K562 (cell line): ENCODE data around the gene P2RX1. TPM values are rescaled to one million over a fixed set of nuclear protein-coding genes. Genes with fewer than 3 reads are reported as not detected.

Experiments
- C11orf30 ChIP-seq: fragments of 450-650 bp; IDR thresholded peaks from 2 replicates; pipeline ENCODE4 v1.6.1; 2016; ENCODE audit warnings: low read depth, mild to moderate bottlenecking
- CBX2 ChIP-seq: fragments of 200-600 bp; sonication (generic); IDR thresholded peaks from one replicate; pipeline ENCODE4 v1.6.1; 2012; ENCODE audit warnings: mild to moderate bottlenecking, low read length, inconsistent platforms; ENCODE audit not compliant: insufficient read depth, poor library complexity, severe bottlenecking
- KLF13 ChIP-seq: fragments of 450-650 bp; IDR thresholded peaks from 2 replicates; pipeline ENCODE4 v1.6.1; 2016; ENCODE audit warnings: missing genetic modification characterization, low read depth, mild to moderate bottlenecking, missing compliant biosample characterization, moderate library complexity, borderline replicate concordance
- LCOR ChIP-seq: sonication (generic); formaldehyde crosslinking; IDR thresholded peaks from 2 replicates; pipeline ENCODE4 v1.8.0; 2022; ENCODE audit warnings: mild to moderate bottlenecking, missing genetic modification reagents
- MTA3 ChIP-seq: fragments of 450-650 bp; formaldehyde crosslinking; IDR thresholded peaks from 2 replicates; pipeline ENCODE4 v1.6.1; 2017; ENCODE audit warnings: mild to moderate bottlenecking, borderline replicate concordance
- PHTF2 ChIP-seq: fragments of 250-450 bp; sonication (Bioruptor Pico); IDR thresholded peaks from 2 replicates; pipeline ENCODE4 v1.5.0; 2021; ENCODE audit warnings: mild to moderate bottlenecking
- SIRT6 ChIP-seq: IDR thresholded peaks from one replicate; pipeline ENCODE4 v1.6.1; 2012; ENCODE audit warnings: low read depth, mild to moderate bottlenecking, control low read depth, inconsistent platforms, low read length, moderate library complexity
- SMAD1 ChIP-seq: fragments of 150-350 bp; IDR thresholded peaks from 2 replicates; pipeline ENCODE4 v1.6.1; 2014; ENCODE audit warnings: low read length, low read depth; ENCODE audit not compliant: partially characterized antibody
- SRSF9 ChIP-seq: fragments of 200-400 bp; formaldehyde crosslinking; IDR thresholded peaks from 2 replicates; pipeline ENCODE4 v1.6.1; 2017; ENCODE audit warnings: low read depth, low read length, borderline replicate concordance
- TAF7 ChIP-seq: fragments of 450-650 bp; IDR thresholded peaks from 2 replicates; pipeline ENCODE4 v1.6.1; 2016; ENCODE audit warnings: missing genetic modification characterization, missing compliant biosample characterization
- TSC22D4 ChIP-seq: fragments of 450-650 bp; IDR thresholded peaks from 2 replicates; pipeline ENCODE4 v1.6.1; 2016; ENCODE audit warnings: missing genetic modification characterization, missing biosample characterization, control low read depth
- ZBTB7A ChIP-seq: IDR thresholded peaks from 2 replicates; pipeline ENCODE4 v1.6.1; 2011; ENCODE audit warnings: low read depth, mild to moderate bottlenecking, low read length, moderate library complexity, borderline replicate concordance; ENCODE audit not compliant: control insufficient read depth
- ZBTB8A ChIP-seq: fragments of 450-650 bp; IDR thresholded peaks from 2 replicates; pipeline ENCODE4 v1.6.1; 2018; ENCODE audit warnings: mild to moderate bottlenecking, moderate library complexity; ENCODE audit not compliant: partially characterized antibody
- ZFX ChIP-seq: sonication (generic); formaldehyde crosslinking; IDR thresholded peaks from 2 replicates; pipeline ENCODE4 v1.8.0; 2022; ENCODE audit warnings: mild to moderate bottlenecking, missing genetic modification reagents, moderate library complexity
- ZNF785 ChIP-seq: fragments of 250-450 bp; sonication (Bioruptor Pico); IDR thresholded peaks from 2 replicates; pipeline ENCODE4 v1.4.0; 2020; ENCODE audit warnings: mild to moderate bottlenecking
- polyA plus RNA-seq, 8 experiments: library from polyadenylated mRNA; depleted of rRNA in 4 of 8; stranded (reverse) in 5 of 8; unstranded in 3 of 8; fragments of >200 nt; fragmentation: Nextera tagmentation in 2 of 8; fragmentation: Illumina TruSeq in 1 of 8; extraction: Ambion mirVana in 2 of 8; extraction: Trizol in 1 of 8; gene quantifications; 2 replicates each; pipeline versions ENCODE4 v1.2.1 to v1.2.3, GENCODE V29; 2011 to 2014; ENCODE audit warnings: inconsistent platforms in 1 of 8, missing spikeins in 1 of 8
- total RNA-seq, 7 experiments: library from RNA; depleted of rRNA in 6 of 7; stranded (reverse); fragments of >200 nt in 6 of 7; fragmentation: Illumina TruSeq in 2 of 7; extraction: Trizol in 2 of 7; gene quantifications; 2 replicates each; pipeline versions ENCODE4 v1.2.1 to v1.2.3, GENCODE V29; 2011 to 2021; ENCODE audit warnings: low replicate concordance in 1 of 7
- TF ChIP-seq, protein P1 (sequence below): fragments of 450-650 bp; IDR thresholded peaks from 2 replicates; pipeline ENCODE4 v1.7.1; 2018; ENCODE audit warnings: mild to moderate bottlenecking, low read depth; ENCODE audit not compliant: partially characterized antibody
- TF ChIP-seq, protein P2 (sequence below): fragments of 150-350 bp; IDR thresholded peaks from 2 replicates; pipeline ENCODE4 v1.6.1; 2014; ENCODE audit warnings: low read depth, mild to moderate bottlenecking, low read length, borderline replicate concordance
- TF ChIP-seq, protein P3 (sequence below): fragments of 200-400 bp; formaldehyde crosslinking; IDR thresholded peaks from 2 replicates; pipeline ENCODE4 v1.6.1; 2017; ENCODE audit warnings: mild to moderate bottlenecking, low read depth, low read length, moderate library complexity
- TF ChIP-seq, protein P4 (sequence below): IDR thresholded peaks from 2 replicates; pipeline ENCODE4 v1.6.1; 2011; ENCODE audit not compliant: insufficient read length; ENCODE audit errors: extremely low read depth

Gene P2RX1
- total and polyA plus RNA-seq, 9 of the 15 experiments (the other 6 are each of a cell fraction or from before 2014, with no cell fraction given): 0.27 to 20.3 (median 10.3) TPM

DNA sequence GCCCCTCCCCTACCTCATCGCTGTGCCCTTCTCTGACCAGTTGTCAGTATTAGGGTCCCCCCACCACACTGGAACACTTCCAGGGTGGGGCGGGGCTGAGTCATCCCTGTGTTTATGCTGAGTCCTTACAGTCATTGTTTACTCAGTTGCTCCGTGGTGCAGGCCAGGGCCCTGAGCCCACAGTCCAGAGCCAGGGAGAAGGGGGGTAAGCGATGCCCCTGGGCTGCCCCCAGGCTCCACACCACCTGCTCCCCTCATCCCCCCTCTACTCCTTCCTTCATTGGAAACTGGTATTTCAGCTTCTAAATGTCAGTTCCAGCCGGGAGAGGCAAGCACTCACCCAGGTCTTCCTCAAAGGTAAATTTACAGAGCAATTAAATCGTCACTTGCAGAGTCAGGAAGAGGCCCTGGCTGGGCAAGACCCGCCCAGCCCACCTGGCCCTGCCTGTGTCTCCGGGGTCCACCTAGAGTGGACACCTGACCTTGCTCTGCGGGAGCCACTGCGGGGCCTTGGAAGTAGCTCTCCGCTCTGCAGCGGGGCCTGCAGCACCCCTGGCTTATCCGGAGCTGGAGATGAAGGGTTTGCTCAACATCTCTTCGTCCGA, 43.1 kb upstream of the P2RX1 start (continued):
- TF ChIP-seq, protein P1, sequence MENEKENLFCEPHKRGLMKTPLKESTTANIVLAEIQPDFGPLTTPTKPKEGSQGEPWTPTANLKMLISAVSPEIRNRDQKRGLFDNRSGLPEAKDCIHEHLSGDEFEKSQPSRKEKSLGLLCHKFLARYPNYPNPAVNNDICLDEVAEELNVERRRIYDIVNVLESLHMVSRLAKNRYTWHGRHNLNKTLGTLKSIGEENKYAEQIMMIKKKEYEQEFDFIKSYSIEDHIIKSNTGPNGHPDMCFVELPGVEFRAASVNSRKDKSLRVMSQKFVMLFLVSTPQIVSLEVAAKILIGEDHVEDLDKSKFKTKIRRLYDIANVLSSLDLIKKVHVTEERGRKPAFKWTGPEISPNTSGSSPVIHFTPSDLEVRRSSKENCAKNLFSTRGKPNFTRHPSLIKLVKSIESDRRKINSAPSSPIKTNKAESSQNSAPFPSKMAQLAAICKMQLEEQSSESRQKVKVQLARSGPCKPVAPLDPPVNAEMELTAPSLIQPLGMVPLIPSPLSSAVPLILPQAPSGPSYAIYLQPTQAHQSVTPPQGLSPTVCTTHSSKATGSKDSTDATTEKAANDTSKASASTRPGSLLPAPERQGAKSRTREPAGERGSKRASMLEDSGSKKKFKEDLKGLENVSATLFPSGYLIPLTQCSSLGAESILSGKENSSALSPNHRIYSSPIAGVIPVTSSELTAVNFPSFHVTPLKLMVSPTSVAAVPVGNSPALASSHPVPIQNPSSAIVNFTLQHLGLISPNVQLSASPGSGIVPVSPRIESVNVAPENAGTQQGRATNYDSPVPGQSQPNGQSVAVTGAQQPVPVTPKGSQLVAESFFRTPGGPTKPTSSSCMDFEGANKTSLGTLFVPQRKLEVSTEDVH: no peak
- no peak for TF ChIP-seq ZBTB7A
- no peak for TF ChIP-seq KLF13 (tag)
- TF ChIP-seq PHTF2 (CRISPR knock-in tag): no peak
- TF ChIP-seq C11orf30: peak; percentile 79
- no peak for TF ChIP-seq CBX2
- TF ChIP-seq ZFX (CRISPR knock-in tag): peak; percentile 27; the same call in 1 of the 2 replicates
- no peak for TF ChIP-seq SIRT6
- TF ChIP-seq TSC22D4: no peak
- TF ChIP-seq, protein P2, sequence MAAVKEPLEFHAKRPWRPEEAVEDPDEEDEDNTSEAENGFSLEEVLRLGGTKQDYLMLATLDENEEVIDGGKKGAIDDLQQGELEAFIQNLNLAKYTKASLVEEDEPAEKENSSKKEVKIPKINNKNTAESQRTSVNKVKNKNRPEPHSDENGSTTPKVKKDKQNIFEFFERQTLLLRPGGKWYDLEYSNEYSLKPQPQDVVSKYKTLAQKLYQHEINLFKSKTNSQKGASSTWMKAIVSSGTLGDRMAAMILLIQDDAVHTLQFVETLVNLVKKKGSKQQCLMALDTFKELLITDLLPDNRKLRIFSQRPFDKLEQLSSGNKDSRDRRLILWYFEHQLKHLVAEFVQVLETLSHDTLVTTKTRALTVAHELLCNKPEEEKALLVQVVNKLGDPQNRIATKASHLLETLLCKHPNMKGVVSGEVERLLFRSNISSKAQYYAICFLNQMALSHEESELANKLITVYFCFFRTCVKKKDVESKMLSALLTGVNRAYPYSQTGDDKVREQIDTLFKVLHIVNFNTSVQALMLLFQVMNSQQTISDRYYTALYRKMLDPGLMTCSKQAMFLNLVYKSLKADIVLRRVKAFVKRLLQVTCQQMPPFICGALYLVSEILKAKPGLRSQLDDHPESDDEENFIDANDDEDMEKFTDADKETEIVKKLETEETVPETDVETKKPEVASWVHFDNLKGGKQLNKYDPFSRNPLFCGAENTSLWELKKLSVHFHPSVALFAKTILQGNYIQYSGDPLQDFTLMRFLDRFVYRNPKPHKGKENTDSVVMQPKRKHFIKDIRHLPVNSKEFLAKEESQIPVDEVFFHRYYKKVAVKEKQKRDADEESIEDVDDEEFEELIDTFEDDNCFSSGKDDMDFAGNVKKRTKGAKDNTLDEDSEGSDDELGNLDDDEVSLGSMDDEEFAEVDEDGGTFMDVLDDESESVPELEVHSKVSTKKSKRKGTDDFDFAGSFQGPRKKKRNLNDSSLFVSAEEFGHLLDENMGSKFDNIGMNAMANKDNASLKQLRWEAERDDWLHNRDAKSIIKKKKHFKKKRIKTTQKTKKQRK: no peak
- TF ChIP-seq ZNF785 (CRISPR knock-in tag): no peak
- TF ChIP-seq, protein P3, sequence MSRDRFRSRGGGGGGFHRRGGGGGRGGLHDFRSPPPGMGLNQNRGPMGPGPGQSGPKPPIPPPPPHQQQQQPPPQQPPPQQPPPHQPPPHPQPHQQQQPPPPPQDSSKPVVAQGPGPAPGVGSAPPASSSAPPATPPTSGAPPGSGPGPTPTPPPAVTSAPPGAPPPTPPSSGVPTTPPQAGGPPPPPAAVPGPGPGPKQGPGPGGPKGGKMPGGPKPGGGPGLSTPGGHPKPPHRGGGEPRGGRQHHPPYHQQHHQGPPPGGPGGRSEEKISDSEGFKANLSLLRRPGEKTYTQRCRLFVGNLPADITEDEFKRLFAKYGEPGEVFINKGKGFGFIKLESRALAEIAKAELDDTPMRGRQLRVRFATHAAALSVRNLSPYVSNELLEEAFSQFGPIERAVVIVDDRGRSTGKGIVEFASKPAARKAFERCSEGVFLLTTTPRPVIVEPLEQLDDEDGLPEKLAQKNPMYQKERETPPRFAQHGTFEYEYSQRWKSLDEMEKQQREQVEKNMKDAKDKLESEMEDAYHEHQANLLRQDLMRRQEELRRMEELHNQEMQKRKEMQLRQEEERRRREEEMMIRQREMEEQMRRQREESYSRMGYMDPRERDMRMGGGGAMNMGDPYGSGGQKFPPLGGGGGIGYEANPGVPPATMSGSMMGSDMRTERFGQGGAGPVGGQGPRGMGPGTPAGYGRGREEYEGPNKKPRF: no peak
- TF ChIP-seq LCOR (CRISPR knock-in tag): no peak
- TF ChIP-seq SRSF9: no peak
- 0 out of 2 replicates have a peak, but pooled peaks have one; percentile 25 for TF ChIP-seq MTA3
- no peak for TF ChIP-seq TAF7 (tag)
- no peak for TF ChIP-seq SMAD1
- TF ChIP-seq, protein P4, sequence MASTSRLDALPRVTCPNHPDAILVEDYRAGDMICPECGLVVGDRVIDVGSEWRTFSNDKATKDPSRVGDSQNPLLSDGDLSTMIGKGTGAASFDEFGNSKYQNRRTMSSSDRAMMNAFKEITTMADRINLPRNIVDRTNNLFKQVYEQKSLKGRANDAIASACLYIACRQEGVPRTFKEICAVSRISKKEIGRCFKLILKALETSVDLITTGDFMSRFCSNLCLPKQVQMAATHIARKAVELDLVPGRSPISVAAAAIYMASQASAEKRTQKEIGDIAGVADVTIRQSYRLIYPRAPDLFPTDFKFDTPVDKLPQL: no peak
- TF ChIP-seq ZBTB8A: no peak
